GM19455 (cell line): ENCODE measurements around the gene ZNF423.
"Not testable (repeated sequence)": the region's sequence is repeated elsewhere in the genome, so short reads cannot be mapped to it uniquely, and the experiment has no call there.

Source experiments
- ATAC-seq: cut with Tn5 transposase; IDR thresholded peaks from one replicate; pipeline ENCODE4 v1.9.1; 2021; ENCODE audit not compliant: unreplicated experiment

Gene ZNF423

GRCh38 chr16:49871824-49872223, 15.9 kb upstream of the ZNF423 start:
- ATAC-seq, result not testable (repeated sequence)

GRCh38 chr16:49869731-49870130, 13.8 kb upstream of the ZNF423 start:
- no peak for ATAC-seq

- ATAC-seq, result no peak
Measured at GRCh38 chr16:49867796-49868668, 12.1 kb upstream of the ZNF423 start.

GRCh38 chr16:49867234-49867633, 11.3 kb upstream of the ZNF423 start:
- ATAC-seq, result no peak

GRCh38 chr16:49866595-49867071, 10.7 kb upstream of the ZNF423 start:
- ATAC-seq, result no peak

- ATAC-seq, result no peak
Measured at GRCh38 chr16:49862694-49863093, 6.8 kb upstream of the ZNF423 start.

GRCh38 chr16:49861299-49861698, 5.4 kb upstream of the ZNF423 start:
- ATAC-seq, result no peak

GRCh38 chr16:49860593-49860992, 4.7 kb upstream of the ZNF423 start:
- ATAC-seq, result no peak

- ATAC-seq, result no peak
Measured at GRCh38 chr16:49859125-49859811, 3.4 kb upstream of the ZNF423 start.

GRCh38 chr16:49858200-49859124, 2.5 kb upstream of the ZNF423 start:
- ATAC-seq, result no peak

- ATAC-seq, result no peak
Measured at GRCh38 chr16:49857423-49858181, 1.7 kb upstream of the ZNF423 start.

- no peak for ATAC-seq
Measured at GRCh38 chr16:49856672-49857330, 889 bp upstream of the ZNF423 start.

GRCh38 chr16:49855280-49855821, 561 bp downstream of the ZNF423 start:
- peak; percentile 57 for ATAC-seq

- peak; percentile 17 for ATAC-seq
Measured at GRCh38 chr16:49854796-49855203, 1.1 kb downstream of the ZNF423 start.

GRCh38 chr16:49854188-49854795, 1.6 kb downstream of the ZNF423 start:
- ATAC-seq, result no peak

GRCh38 chr16:49852279-49852678, 3.6 kb downstream of the ZNF423 start:
- no peak for ATAC-seq

GRCh38 chr16:49851468-49851787, 4.5 kb downstream of the ZNF423 start:
- no peak for ATAC-seq

- ATAC-seq, result no peak
Measured at GRCh38 chr16:49850558-49851467, 5.1 kb downstream of the ZNF423 start.
